Measurements from ENCODE around the gene CELA2B.
"Not testable (repeated sequence)": the region's sequence is repeated elsewhere in the genome, so short reads cannot be mapped to it uniquely, and the experiment has no call there.

Gene CELA2B

DNA sequence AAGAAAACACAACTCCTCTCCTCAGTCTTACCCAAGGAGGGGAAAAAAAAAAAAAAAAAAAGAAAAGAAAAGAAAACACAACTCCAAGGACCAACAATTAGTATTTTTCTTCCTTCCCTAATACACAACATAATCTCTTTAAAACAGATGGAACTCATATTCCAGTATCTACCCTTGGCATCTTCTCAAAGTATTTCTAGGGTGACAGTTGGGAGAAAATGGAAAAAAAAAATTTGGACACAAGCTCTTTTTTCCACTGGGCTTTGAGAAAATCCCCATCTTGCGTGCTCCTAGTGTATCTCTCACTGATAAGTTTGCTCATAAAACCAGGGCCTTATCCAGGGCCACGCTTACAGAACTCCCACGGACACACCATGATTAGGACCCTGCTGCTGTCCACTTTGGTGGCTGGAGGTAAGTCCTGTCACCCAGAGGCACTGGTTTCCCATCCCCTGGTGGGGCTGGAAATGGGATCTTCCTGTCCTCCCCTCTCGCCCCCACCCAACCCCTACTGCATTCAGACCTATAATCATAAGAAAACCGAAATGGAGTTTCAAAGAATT is at the start of gene CELA2B:
Gene CELA2B (plus strand): TSS at position 353 of the 563 bp plus-strand sequence. CDS start 22 bp downstream, at position 375.
- no peak for TF ChIP-seq ZFX (IDR thresholded peaks at IDR 0.05)
- TF ChIP-seq, protein P1, sequence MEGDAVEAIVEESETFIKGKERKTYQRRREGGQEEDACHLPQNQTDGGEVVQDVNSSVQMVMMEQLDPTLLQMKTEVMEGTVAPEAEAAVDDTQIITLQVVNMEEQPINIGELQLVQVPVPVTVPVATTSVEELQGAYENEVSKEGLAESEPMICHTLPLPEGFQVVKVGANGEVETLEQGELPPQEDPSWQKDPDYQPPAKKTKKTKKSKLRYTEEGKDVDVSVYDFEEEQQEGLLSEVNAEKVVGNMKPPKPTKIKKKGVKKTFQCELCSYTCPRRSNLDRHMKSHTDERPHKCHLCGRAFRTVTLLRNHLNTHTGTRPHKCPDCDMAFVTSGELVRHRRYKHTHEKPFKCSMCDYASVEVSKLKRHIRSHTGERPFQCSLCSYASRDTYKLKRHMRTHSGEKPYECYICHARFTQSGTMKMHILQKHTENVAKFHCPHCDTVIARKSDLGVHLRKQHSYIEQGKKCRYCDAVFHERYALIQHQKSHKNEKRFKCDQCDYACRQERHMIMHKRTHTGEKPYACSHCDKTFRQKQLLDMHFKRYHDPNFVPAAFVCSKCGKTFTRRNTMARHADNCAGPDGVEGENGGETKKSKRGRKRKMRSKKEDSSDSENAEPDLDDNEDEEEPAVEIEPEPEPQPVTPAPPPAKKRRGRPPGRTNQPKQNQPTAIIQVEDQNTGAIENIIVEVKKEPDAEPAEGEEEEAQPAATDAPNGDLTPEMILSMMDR (conservative IDR thresholded peaks at IDR 0.05): no peak
- H3K27ac ChIP-seq: no peak within 1 kb of the TSS

GRCh38 chr1:15426492-15427279 is 49.2 kb upstream of the CELA2B start:
- H3K27ac ChIP-seq: no peak overlapping the region
- TF ChIP-seq, protein P1 (conservative IDR thresholded peaks at IDR 0.05): no peak
- no peak for TF ChIP-seq ZFX (IDR thresholded peaks at IDR 0.05)

DNA sequence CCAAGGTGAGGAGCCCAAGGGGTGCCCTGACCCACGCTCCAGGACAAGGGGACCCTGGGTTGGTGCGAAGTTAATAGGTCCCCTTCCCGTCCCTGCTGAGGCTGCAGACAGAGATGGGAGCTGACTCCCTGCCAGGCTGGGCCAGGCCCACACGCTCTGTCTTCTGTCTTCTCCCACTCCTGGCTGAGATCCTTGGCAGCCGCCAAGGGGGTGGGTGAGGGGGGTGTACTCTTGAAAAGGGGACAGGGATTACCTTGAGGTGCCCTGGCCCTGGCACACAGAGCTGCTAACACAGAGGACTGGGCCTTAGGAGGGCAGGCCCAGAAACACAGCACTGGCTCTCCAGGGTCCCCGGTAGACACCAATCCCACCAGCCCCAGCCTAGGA is 48.6 kb upstream of the CELA2B start:
- no peak overlapping the region for H3K27ac ChIP-seq
- TF ChIP-seq, protein P1 (conservative IDR thresholded peaks at IDR 0.05): no peak
- TF ChIP-seq ZFX (IDR thresholded peaks at IDR 0.05): no peak

- H3K27ac ChIP-seq: not testable (repeated sequence)
Observed at GRCh38 chr1:15428252-15428651, 47.7 kb upstream of the CELA2B start.

- no peak for TF ChIP-seq ZFX (IDR thresholded peaks at IDR 0.05)
- TF ChIP-seq, protein P1 (conservative IDR thresholded peaks at IDR 0.05): no peak
Observed at GRCh38 chr1:15428815-15429435, 47.0 kb upstream of the CELA2B start.

GRCh38 chr1:15429701-15430149 is 46.2 kb upstream of the CELA2B start:
- no peak for TF ChIP-seq ZFX (IDR thresholded peaks at IDR 0.05)
- TF ChIP-seq, protein P1 (conservative IDR thresholded peaks at IDR 0.05): no peak
- H3K27ac ChIP-seq: no peak overlapping the region

More at GRCh38 chr1:15428815-15429435, 47.0 kb upstream of the CELA2B start:
- no peak overlapping the region for H3K27ac ChIP-seq

- TF ChIP-seq ZFX (IDR thresholded peaks at IDR 0.05): no peak
- TF ChIP-seq, protein P1 (conservative IDR thresholded peaks at IDR 0.05): peak; percentile 80
- H3K27ac ChIP-seq: no peak overlapping the region
Observed at GRCh38 chr1:15430787-15431570, 44.9 kb upstream of the CELA2B start.
